K562 (cell line): ENCODE data around the gene CHCHD5. TPM values are rescaled to one million over a fixed set of nuclear protein-coding genes. Genes with fewer than 3 reads are reported as not detected.

Experiments used
- CBX1 ChIP-seq: sonication (generic); IDR thresholded peaks from 2 replicates; pipeline ENCODE4 v1.6.1; 2016; ENCODE audit warnings: antibody characterized with exemption, low read depth, mild to moderate bottlenecking
- HNRNPH1 ChIP-seq: fragments of 200-400 bp; formaldehyde crosslinking; optimal IDR thresholded peaks from 2 replicates; pipeline ENCODE3; 2017; ENCODE audit warnings: low read depth, mild to moderate bottlenecking, low read length, moderate library complexity
- HNRNPL ChIP-seq: fragments of 200-400 bp; formaldehyde crosslinking; IDR thresholded peaks from 2 replicates; pipeline ENCODE4 v1.6.1; 2017; ENCODE audit warnings: low read depth, mild to moderate bottlenecking, low read length
- KDM5B ChIP-seq: fragments of 200-600 bp; sonication (generic); IDR thresholded peaks from 2 replicates; pipeline ENCODE4 v1.6.1; 2012; ENCODE audit warnings: low read depth, mild to moderate bottlenecking, moderate library complexity, low read length, control low read depth, inconsistent platforms; ENCODE audit not compliant: insufficient replicate concordance
- LARP7 ChIP-seq: fragments of 450-650 bp; IDR thresholded peaks from 2 replicates; pipeline ENCODE4 v1.6.1; 2016
- MXI1 ChIP-seq: IDR thresholded peaks from 2 replicates; pipeline ENCODE4 v1.6.1; 2011; ENCODE audit warnings: low read depth, mild to moderate bottlenecking, improper control_type of control experiment, low read length
- NCOA4 ChIP-seq: fragments of 450-650 bp; IDR thresholded peaks from 2 replicates; pipeline ENCODE4 v1.6.1; 2018; ENCODE audit warnings: mild to moderate bottlenecking; ENCODE audit not compliant: partially characterized antibody
- POLR2H ChIP-seq: IDR thresholded peaks from 2 replicates; pipeline ENCODE4 v1.6.1; 2016; ENCODE audit warnings: missing genetic modification characterization, low read depth, mild to moderate bottlenecking, control low read depth, missing compliant biosample characterization, moderate library complexity
- TRIM24 ChIP-seq, 2 experiments: fragments of 450-650 bp; IDR thresholded peaks; 2 replicates each; pipeline ENCODE4 v1.6.1; 2016
- ZBTB17 ChIP-seq: fragments of 450-650 bp; formaldehyde crosslinking; IDR thresholded peaks from 2 replicates; pipeline ENCODE4 v1.4.0; 2020; ENCODE audit warnings: mild to moderate bottlenecking
- polyA plus RNA-seq, 8 experiments: library from polyadenylated mRNA; depleted of rRNA in 4 of 8; stranded (reverse) in 5 of 8; unstranded in 3 of 8; fragments of >200 nt; fragmentation: Nextera tagmentation in 2 of 8; fragmentation: Illumina TruSeq in 1 of 8; extraction: Ambion mirVana in 2 of 8; extraction: Trizol in 1 of 8; gene quantifications; 2 replicates each; pipeline versions ENCODE4 v1.2.1 to v1.2.3, GENCODE V29; 2011 to 2014; ENCODE audit warnings: inconsistent platforms in 1 of 8, missing spikeins in 1 of 8
- total RNA-seq, 7 experiments: library from RNA; depleted of rRNA in 6 of 7; stranded (reverse); fragments of >200 nt in 6 of 7; fragmentation: Illumina TruSeq in 2 of 7; extraction: Trizol in 2 of 7; gene quantifications; 2 replicates each; pipeline versions ENCODE4 v1.2.1 to v1.2.3, GENCODE V29; 2011 to 2021; ENCODE audit warnings: low replicate concordance in 1 of 7
- TF ChIP-seq, protein P1 (sequence below): fragments of 450-650 bp; IDR thresholded peaks from 2 replicates; pipeline ENCODE4 v1.7.1; 2018; ENCODE audit warnings: mild to moderate bottlenecking, low read depth; ENCODE audit not compliant: partially characterized antibody
- TF ChIP-seq, protein P2 (sequence below): fragments of 250-450 bp; sonication (Bioruptor Pico); IDR thresholded peaks from 2 replicates; pipeline ENCODE4 v1.4.0; 2020; ENCODE audit warnings: mild to moderate bottlenecking, moderate library complexity
- TF ChIP-seq, protein P3 (sequence below), 3 experiments: fragments of 200-800 bp in 1 of 3; sonication (Bioruptor generic) in 1 of 3; sonication (generic) in 1 of 3; formaldehyde crosslinking in 1 of 3; IDR thresholded peaks; 2 replicates each; pipeline versions ENCODE4 v1.6.1 to v1.8.0; 2016 to 2022; ENCODE audit warnings: mild to moderate bottlenecking in 2 of 3, missing compliant biosample characterization in 2 of 3, missing genetic modification characterization in 2 of 3, missing genetic modification reagents in 1 of 3
- TF ChIP-seq, protein P4 (sequence below), 2 experiments: fragments of 450-650 bp in 1 of 2; sonication (generic) in 1 of 2; formaldehyde crosslinking in 1 of 2; IDR thresholded peaks in 1 of 2; conservative IDR thresholded peaks in 1 of 2; 2 replicates each; pipeline versions ENCODE4 v1.6.1 to v1.8.1; 2016 to 2023; ENCODE audit warnings: mild to moderate bottlenecking in 2 of 2, moderate library complexity in 2 of 2, inconsistent platforms in 1 of 2, missing genetic modification reagents in 1 of 2
- TF ChIP-seq, protein P5 (sequence below): fragments of 200-400 bp; formaldehyde crosslinking; IDR thresholded peaks from 2 replicates; pipeline ENCODE4 v1.6.1; 2017; ENCODE audit warnings: mild to moderate bottlenecking, low read depth, low read length, moderate library complexity

Gene CHCHD5
- total and polyA plus RNA-seq, 9 of the 15 experiments (the other 6 are each of a cell fraction or from before 2014, with no cell fraction given) = 7.4 to 79.3 (median 33.4) TPM

DNA sequence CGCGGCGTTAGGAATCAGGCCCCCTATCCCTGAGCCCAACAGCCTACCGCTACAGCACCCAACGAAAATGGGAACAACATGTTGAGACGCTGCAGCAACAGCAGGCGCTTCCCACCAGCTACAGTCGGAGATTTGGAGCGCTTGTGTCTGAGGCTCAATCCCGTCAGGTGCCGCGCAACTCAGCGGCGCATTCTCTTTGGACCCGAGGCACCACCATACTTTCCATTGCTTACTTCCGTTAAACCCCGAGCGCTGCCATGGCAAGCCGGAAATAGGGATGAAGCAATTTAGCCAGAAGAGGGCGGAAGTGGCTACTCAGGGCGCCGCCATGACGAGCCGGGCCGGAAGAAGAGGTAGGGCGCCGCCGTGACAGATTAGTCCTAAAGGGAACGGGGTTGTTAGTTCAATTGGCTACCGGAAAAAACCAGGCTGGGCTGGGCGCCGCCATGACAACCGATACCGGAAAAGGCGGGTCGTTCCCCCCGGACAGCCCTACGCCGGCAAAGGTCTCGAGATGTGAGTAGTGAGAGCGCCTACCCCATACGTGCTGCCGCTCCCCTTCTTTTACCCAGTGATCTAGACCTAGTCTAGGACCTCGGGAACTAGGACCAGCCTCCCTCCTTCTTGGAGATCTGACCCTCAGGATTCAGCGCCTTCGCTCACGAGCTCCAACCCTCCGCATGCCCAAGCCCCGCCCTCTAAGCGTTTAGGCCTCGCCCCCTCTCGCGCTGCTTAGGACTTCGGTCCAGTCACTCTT lies at the start of gene CHCHD5 (continued):
- TF ChIP-seq, protein P1, sequence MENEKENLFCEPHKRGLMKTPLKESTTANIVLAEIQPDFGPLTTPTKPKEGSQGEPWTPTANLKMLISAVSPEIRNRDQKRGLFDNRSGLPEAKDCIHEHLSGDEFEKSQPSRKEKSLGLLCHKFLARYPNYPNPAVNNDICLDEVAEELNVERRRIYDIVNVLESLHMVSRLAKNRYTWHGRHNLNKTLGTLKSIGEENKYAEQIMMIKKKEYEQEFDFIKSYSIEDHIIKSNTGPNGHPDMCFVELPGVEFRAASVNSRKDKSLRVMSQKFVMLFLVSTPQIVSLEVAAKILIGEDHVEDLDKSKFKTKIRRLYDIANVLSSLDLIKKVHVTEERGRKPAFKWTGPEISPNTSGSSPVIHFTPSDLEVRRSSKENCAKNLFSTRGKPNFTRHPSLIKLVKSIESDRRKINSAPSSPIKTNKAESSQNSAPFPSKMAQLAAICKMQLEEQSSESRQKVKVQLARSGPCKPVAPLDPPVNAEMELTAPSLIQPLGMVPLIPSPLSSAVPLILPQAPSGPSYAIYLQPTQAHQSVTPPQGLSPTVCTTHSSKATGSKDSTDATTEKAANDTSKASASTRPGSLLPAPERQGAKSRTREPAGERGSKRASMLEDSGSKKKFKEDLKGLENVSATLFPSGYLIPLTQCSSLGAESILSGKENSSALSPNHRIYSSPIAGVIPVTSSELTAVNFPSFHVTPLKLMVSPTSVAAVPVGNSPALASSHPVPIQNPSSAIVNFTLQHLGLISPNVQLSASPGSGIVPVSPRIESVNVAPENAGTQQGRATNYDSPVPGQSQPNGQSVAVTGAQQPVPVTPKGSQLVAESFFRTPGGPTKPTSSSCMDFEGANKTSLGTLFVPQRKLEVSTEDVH = peak; percentile 96
- TF ChIP-seq LARP7 (no peak), CBX1 (no peak), KDM5B (peak; percentile 78), HNRNPH1 (no peak), NCOA4 (no peak), ZBTB17 (no peak), MXI1 (peak; percentile 73; the same call in 1 of the 2 replicates), POLR2H (peak; percentile 89), HNRNPL (no peak), TRIM24 (IDR thresholded peaks at IDR 0.05) (peak in 1 of 2 experiments; percentile 68; a peak in 1 of 4 replicates)
- TF ChIP-seq, protein P2, sequence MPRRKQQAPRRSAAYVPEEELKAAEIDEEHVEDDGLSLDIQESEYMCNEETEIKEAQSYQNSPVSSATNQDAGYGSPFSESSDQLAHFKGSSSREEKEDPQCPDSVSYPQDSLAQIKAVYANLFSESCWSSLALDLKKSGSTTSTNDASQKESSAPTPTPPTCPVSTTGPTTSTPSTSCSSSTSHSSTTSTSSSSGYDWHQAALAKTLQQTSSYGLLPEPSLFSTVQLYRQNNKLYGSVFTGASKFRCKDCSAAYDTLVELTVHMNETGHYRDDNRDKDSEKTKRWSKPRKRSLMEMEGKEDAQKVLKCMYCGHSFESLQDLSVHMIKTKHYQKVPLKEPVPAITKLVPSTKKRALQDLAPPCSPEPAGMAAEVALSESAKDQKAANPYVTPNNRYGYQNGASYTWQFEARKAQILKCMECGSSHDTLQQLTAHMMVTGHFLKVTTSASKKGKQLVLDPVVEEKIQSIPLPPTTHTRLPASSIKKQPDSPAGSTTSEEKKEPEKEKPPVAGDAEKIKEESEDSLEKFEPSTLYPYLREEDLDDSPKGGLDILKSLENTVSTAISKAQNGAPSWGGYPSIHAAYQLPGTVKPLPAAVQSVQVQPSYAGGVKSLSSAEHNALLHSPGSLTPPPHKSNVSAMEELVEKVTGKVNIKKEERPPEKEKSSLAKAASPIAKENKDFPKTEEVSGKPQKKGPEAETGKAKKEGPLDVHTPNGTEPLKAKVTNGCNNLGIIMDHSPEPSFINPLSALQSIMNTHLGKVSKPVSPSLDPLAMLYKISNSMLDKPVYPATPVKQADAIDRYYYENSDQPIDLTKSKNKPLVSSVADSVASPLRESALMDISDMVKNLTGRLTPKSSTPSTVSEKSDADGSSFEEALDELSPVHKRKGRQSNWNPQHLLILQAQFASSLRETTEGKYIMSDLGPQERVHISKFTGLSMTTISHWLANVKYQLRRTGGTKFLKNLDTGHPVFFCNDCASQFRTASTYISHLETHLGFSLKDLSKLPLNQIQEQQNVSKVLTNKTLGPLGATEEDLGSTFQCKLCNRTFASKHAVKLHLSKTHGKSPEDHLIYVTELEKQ (CRISPR knock-in tag) = no peak
- TF ChIP-seq, protein P3, sequence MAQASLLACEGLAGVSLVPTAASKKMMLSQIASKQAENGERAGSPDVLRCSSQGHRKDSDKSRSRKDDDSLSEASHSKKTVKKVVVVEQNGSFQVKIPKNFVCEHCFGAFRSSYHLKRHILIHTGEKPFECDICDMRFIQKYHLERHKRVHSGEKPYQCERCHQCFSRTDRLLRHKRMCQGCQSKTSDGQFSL (CRISPR knock-in tag; IDR thresholded peaks at IDR 0.05) = no peak
- TF ChIP-seq, protein P3 (tag; IDR thresholded peaks at IDR 0.05) = no peak
- TF ChIP-seq, protein P4, sequence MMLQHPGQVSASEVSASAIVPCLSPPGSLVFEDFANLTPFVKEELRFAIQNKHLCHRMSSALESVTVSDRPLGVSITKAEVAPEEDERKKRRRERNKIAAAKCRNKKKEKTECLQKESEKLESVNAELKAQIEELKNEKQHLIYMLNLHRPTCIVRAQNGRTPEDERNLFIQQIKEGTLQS (IDR thresholded peaks at IDR 0.05) = peak; percentile 77
- TF ChIP-seq, protein P4 (CRISPR knock-in tag; conservative IDR thresholded peaks at IDR 0.05) = peak; percentile 96
- TF ChIP-seq, protein P5, sequence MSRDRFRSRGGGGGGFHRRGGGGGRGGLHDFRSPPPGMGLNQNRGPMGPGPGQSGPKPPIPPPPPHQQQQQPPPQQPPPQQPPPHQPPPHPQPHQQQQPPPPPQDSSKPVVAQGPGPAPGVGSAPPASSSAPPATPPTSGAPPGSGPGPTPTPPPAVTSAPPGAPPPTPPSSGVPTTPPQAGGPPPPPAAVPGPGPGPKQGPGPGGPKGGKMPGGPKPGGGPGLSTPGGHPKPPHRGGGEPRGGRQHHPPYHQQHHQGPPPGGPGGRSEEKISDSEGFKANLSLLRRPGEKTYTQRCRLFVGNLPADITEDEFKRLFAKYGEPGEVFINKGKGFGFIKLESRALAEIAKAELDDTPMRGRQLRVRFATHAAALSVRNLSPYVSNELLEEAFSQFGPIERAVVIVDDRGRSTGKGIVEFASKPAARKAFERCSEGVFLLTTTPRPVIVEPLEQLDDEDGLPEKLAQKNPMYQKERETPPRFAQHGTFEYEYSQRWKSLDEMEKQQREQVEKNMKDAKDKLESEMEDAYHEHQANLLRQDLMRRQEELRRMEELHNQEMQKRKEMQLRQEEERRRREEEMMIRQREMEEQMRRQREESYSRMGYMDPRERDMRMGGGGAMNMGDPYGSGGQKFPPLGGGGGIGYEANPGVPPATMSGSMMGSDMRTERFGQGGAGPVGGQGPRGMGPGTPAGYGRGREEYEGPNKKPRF = no peak
